BE2C (cell line): ENCODE measurements around the gene PRR20E. TPM values are rescaled to one million over a fixed set of nuclear protein-coding genes. Genes with fewer than 3 reads are reported as not detected.
A peak's percentile ranks its signal among the peaks of the same experiment; 100 is the strongest.
"Not testable (repeated sequence)": the region's sequence is repeated elsewhere in the genome, so short reads cannot be mapped to it uniquely, and the experiment has no call there.

Source experiments
- DNase-seq: peaks from one replicate; pipeline ENCODE4 v3.0.0-alpha.2; 2020
- H3K27me3 ChIP-seq: fragments of 250-450 bp; sonication (Bioruptor Pico); 2 replicates; pipeline ENCODE4 v1.5.1; 2020; ENCODE audit warnings: mild to moderate bottlenecking
- H3K36me3 ChIP-seq: fragments of 250-450 bp; sonication (Bioruptor Pico); 2 replicates; pipeline ENCODE4 v1.5.1; 2020; ENCODE audit warnings: mild to moderate bottlenecking
- H3K4me1 ChIP-seq: fragments of 250-450 bp; sonication (Bioruptor Pico); 2 replicates; pipeline ENCODE4 v1.5.1; 2020
- H3K4me3 ChIP-seq: 2 replicates; pipeline ENCODE4 v1.5.1; 2011; ENCODE audit warnings: low read depth, low read length
- H3K9me3 ChIP-seq: fragments of 250-450 bp; sonication (Bioruptor Pico); 2 replicates; pipeline ENCODE4 v1.5.1; 2020
- polyA plus RNA-seq: library from polyadenylated mRNA; unstranded; fragments of >200 nt; gene quantifications from one replicate; pipeline ENCODE4 v1.2.1, GENCODE V29; 2012; ENCODE audit warnings: low read depth, missing spikeins; ENCODE audit not compliant: insufficient read length, insufficient read depth
- TF ChIP-seq, protein P1 (sequence below): IDR thresholded peaks from 2 replicates; pipeline ENCODE4 v1.5.1; 2012; ENCODE audit warnings: mild to moderate bottlenecking, low read depth, low read length

Gene PRR20E
- 0.62 TPM for polyA plus RNA-seq

DNA sequence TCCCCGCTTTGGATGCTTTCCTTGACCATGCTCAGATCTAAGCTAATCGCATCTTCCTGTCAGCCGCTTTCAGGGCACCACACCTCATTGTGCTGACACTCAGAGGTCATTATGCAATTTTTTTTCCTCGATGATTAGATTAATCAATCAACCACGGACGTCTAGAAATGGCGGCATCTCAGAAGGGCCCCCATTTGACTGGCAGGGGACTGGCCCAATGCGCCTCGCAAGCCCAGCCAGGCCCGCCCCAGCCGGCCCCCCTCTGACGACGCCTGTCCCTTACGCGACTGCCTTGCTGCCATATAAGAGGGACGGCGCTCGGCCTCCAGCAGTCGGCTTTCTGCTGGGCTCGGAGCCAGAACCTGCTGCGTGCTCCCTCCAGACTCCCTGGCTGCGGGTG is at the start of gene PRR20E:
Gene PRR20E (plus strand): TSS at position 301 of the 400 bp plus-strand sequence. CDS start 387 bp downstream, outside the sequence.
- H3K9me3 ChIP-seq, H3K27me3 ChIP-seq, H3K36me3 ChIP-seq, H3K4me1 ChIP-seq, DNase-seq, H3K4me3 ChIP-seq: not testable (repeated sequence)

DNA sequence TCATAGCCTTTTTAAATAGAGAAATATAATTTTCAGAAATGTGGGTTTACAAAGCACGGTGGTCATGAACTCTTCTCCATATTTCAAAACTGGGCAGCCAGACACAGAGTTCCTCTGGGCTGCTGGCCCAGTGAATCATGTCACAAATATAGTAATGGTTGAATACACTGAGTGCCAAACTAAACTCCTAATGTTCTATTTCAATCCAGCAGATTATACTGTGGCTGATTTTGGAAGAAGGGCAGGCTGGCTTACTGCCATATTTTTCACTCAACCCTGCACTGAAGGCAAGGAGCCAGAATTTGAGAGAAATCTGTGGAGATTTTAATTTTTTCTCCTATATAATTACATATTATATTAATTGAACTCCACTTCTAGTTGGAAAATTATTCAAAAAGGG is 43.3 kb upstream of the PRR20E start:
- no peaks in the 10 kb centered on the region for H3K9me3 ChIP-seq
- no peak for DNase-seq
- no peaks in the 10 kb centered on the region for H3K36me3 ChIP-seq
- TF ChIP-seq, protein P1, sequence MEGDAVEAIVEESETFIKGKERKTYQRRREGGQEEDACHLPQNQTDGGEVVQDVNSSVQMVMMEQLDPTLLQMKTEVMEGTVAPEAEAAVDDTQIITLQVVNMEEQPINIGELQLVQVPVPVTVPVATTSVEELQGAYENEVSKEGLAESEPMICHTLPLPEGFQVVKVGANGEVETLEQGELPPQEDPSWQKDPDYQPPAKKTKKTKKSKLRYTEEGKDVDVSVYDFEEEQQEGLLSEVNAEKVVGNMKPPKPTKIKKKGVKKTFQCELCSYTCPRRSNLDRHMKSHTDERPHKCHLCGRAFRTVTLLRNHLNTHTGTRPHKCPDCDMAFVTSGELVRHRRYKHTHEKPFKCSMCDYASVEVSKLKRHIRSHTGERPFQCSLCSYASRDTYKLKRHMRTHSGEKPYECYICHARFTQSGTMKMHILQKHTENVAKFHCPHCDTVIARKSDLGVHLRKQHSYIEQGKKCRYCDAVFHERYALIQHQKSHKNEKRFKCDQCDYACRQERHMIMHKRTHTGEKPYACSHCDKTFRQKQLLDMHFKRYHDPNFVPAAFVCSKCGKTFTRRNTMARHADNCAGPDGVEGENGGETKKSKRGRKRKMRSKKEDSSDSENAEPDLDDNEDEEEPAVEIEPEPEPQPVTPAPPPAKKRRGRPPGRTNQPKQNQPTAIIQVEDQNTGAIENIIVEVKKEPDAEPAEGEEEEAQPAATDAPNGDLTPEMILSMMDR, result no peak
- no peaks in the 10 kb centered on the region for H3K27me3 ChIP-seq
- no peaks in the 10 kb centered on the region for H3K4me1 ChIP-seq
- H3K4me3 ChIP-seq, result no peak overlapping the region

DNA sequence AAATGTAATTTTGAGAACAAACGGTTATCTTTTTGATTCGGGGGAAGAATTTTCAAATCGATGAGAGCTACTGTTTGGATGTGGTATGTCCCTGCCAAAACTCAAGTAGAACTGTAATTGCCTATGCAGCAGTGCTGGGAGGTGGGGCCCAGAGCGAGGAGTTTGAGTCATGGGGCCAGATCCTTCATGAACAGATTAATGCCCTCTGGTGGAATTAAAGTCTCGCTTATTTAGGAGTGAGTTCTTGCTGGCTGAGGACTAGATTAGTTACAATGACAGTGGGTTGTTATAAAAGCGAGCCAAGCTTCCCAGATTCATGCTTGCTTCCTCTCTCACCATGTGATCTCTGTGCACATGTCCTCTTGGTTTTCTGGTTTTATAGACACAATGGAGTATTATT is 38.1 kb upstream of the PRR20E start:
- Histone ChIP-seq H3K27me3 (no peaks in the 10 kb centered on the region), H3K36me3 (no peaks in the 10 kb centered on the region), H3K9me3 (no peaks in the 10 kb centered on the region), H3K4me3 (no peak overlapping the region), H3K4me1 (no peaks in the 10 kb centered on the region)
- TF ChIP-seq, protein P1, result 0 out of 2 replicates have a peak, but pooled peaks have one; percentile 8
- no peak for DNase-seq

DNA sequence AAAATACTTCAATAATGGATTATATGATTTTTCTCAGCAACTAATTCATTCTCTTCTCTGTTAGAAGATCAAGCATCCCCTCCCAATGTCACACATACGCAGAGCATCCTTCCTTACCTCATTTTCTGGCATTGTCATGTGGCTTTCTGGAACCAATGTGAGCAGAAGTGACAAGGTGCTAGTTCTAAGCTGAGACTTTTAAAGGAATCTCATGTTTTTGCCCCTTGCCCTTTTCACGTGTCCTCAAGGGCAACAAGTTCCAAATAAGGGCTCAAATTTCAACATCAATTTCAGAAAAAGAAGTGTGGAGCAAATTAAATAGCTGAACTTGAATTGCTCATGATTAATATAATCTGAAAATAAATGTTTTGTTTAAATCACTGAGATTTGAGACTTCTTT is 30.9 kb upstream of the PRR20E start:
- Histone ChIP-seq H3K9me3 (no peaks in the 10 kb centered on the region), H3K4me1 (no peaks in the 10 kb centered on the region), H3K4me3 (no peak overlapping the region), H3K36me3 (no peaks in the 10 kb centered on the region), H3K27me3 (no peaks in the 10 kb centered on the region)
- TF ChIP-seq, protein P1, result no peak
- DNase-seq, result no peak

DNA sequence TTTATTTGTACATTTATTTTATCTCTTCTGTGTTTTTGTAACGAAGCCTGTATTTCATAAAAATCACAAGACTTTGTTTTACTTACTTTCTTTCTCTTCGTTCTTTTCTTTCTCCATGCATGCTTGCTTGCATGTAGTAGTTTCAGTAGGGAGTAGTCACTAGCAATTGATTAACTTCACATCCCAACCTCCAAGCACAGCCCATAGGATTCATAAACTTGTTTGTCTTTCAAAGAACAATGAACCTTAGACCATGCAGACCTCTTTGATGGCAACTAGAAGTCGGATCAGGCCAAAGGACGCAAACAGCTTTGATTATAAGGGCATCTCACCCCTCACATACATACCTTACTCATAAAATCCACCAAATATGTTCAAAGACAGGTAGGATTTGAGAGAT is 29.4 kb upstream of the PRR20E start:
- no peak for DNase-seq
- Histone ChIP-seq H3K27me3 (no peaks in the 10 kb centered on the region), H3K9me3 (no peaks in the 10 kb centered on the region), H3K36me3 (no peaks in the 10 kb centered on the region), H3K4me3 (no peak overlapping the region), H3K4me1 (no peaks in the 10 kb centered on the region)
- TF ChIP-seq, protein P1, result no peak

DNA sequence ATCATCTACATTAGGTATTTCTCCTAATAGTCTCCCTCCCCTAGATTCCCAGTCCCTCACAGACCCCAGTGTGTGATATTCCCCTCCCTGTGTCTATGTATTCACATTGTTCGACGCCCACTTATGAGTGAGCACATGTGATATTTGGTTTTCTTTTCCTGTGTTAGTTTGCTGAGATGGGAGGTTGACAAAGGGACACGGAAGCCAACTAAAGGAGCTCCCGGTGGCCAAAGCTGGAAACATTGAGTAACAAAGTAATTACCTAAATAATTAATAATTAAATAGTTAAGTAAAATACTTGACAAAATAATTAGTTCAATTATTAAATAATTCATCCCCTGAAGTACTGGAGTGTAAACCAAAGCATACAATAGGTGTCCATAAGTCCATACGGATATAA is 28.0 kb upstream of the PRR20E start:
- Histone ChIP-seq H3K4me1 (no peaks in the 10 kb centered on the region), H3K36me3 (no peaks in the 10 kb centered on the region), H3K27me3 (no peaks in the 10 kb centered on the region), H3K9me3 (no peaks in the 10 kb centered on the region), H3K4me3 (no peak overlapping the region)
- TF ChIP-seq, protein P1, result no peak
- DNase-seq, result no peak

DNA sequence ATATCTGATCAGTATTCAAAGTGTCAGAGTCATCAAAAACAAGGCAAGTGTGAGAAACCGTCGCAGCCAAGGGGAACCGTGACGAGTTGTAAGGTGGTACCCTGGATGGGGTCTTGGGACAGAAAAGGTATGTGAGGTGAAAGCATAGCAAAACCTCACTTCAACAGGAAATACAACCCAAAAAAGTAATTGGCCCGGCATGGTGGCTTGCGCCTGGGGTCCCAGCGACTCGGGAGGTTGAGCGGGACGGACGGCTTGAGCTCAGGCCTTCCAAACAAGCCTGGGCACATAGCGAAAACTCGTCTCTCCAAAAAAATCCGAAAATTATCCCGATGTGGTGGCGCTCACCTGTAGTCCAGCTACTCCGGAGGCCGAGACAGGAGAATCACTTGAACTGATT is 27.2 kb upstream of the PRR20E start:
- H3K4me1 ChIP-seq, H3K27me3 ChIP-seq, H3K4me3 ChIP-seq, DNase-seq, H3K9me3 ChIP-seq, H3K36me3 ChIP-seq: not testable (repeated sequence)

DNA sequence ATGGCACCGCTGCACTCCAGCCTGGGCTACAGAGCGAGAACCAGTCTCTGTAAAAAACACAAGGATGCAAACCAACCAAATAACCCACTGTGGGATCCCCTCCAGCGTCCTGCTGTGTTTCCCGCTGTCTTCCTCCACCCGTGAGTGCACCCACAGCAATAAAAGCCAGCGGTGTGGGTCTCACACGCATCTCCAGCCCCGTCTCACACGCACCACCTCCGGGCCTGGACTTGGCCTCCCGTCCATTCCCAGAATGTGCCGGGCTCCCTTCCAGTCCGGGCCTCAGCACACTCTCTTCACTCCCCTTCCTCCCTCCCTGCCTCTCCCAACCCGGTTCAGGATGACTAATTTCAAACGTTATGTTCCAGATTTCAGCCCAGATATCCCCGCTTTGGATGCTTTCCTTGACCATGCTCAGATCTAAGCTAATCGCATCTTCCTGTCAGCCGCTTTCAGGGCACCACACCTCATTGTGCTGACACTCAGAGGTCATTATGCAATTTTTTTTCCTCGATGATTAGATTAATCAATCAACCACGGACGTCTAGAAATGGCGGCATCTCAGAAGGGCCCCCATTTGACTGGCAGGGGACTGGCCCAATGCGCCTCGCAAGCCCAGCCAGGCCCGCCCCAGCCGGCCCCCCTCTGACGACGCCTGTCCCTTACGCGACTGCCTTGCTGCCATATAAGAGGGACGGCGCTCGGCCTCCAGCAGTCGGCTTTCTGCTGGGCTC is 26.6 kb upstream of the PRR20E start, which contains the start of gene PRR20A:
Gene PRR20A (plus strand): TSS at position 684 of the 734 bp plus-strand sequence. CDS start 387 bp downstream, outside the sequence.
- not testable (repeated sequence) for H3K4me3 ChIP-seq, H3K4me1 ChIP-seq

DNA sequence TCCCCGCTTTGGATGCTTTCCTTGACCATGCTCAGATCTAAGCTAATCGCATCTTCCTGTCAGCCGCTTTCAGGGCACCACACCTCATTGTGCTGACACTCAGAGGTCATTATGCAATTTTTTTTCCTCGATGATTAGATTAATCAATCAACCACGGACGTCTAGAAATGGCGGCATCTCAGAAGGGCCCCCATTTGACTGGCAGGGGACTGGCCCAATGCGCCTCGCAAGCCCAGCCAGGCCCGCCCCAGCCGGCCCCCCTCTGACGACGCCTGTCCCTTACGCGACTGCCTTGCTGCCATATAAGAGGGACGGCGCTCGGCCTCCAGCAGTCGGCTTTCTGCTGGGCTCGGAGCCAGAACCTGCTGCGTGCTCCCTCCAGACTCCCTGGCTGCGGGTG is 19.8 kb upstream of the PRR20E start, which contains the start of gene PRR20B:
Gene PRR20B (plus strand): TSS at position 301 of the 400 bp plus-strand sequence. CDS start 387 bp downstream, outside the sequence.
- not testable (repeated sequence) for DNase-seq, H3K27me3 ChIP-seq, H3K36me3 ChIP-seq, H3K9me3 ChIP-seq, H3K4me1 ChIP-seq, H3K4me3 ChIP-seq

More for the DNA sequence above, 26.6 kb upstream of the PRR20E start, which contains the start of gene PRR20A:
- H3K36me3 ChIP-seq, DNase-seq, H3K27me3 ChIP-seq, H3K9me3 ChIP-seq: not testable (repeated sequence)

DNA sequence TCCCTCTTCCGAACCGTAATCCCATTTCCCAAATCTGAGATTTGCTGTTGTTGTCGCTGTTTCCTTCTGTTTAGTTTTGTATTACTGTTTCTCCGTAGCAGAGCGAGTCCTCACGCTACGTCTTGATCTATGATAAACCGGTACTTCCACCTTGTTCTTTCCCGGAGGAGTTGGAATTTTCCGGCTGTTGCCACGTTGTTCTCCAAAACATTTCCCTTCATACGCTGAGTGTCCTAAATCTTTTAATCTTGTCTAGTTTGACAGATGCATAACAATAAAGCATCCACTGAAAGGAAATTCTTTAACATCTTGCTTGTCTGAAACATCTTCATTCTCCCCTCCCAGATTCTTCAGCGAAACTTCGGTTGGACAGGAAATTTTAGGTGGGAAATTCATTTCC is 18.9 kb upstream of the PRR20E start:
- H3K4me3 ChIP-seq, H3K9me3 ChIP-seq, H3K36me3 ChIP-seq, H3K27me3 ChIP-seq, DNase-seq, H3K4me1 ChIP-seq: not testable (repeated sequence)
